Embryonic facial prominence (tissue), 1 donor: ENCODE data around the gene CDH26.

Source experiments
- DNase-seq: peaks from one replicate; pipeline ENCODE4 v3.0.0-alpha.2; 2016; ENCODE audit errors: extremely low spot score

CDH26 gene

GRCh38 chr20:59958123-59958522 lies at the start of gene CDH26:
Gene CDH26 (plus strand): TSS chr20:59958423. CDS start chr20:59958727, 304 bp downstream.
- no peak for DNase-seq

- no peak for DNase-seq
Observed at GRCh38 chr20:59908855-59909254, 49.4 kb upstream of the CDH26 start.

DNA sequence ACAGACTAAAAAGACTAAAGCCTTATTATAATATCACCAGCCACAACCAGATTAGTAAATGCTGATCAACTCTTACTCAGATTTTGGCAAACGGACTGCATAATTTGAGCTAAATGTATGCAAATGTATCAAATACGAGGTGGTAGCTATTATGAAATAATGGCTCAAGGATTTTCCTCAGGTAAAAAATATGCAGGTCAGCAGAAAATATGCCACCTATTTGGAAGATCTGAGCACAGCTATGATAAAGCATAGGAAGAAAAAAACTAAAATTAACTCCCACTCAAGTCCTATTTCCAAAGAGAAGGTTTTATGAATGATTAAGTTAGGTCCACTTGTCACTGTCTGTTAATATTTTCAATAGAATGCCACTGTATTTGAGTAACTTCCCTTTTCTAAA lies 47.2 kb upstream of the CDH26 start:
- DNase-seq = no peak

- no peak for DNase-seq
Observed at GRCh38 chr20:59912609-59913008, 45.6 kb upstream of the CDH26 start.

- DNase-seq = no peak
Observed at GRCh38 chr20:59920944-59921343, 37.3 kb upstream of the CDH26 start.

DNA sequence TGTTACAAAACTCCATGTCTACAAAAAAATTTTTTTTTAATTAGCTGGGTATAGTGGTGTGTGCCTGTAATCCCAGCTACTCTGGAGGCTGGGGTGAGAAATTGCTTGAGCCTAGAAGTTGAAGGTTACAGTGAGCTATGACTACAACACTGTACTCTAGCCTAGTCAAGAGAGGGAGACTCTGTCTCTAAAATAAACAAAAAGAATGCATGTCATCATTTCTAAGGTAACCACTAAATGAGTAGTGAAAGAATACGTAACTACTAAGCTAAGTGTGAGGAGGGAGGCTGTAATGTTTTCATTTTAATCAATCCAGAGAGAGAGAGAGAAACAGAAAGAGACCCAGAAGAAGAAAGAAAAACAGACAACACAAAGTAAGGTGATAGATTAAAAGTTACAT lies 34.7 kb upstream of the CDH26 start:
- no peak for DNase-seq

DNA sequence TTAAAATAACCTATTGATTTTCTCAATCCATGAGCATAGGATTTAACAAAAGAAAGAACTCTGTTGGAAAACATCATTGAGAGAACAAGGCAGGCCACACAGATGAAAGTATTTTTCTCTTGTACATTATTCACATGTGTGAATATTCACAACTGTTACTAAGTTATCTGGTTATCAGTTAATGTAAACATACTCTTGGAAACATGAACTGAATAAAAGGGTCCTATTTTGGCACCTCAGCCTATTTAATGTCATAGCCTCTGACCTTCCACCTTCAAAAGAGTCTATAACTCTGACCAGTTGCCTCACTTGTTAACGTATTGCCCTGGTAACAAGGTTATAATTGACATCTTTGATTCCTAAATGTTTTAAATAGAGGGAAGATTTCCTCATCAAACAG lies 32.9 kb upstream of the CDH26 start:
- no peak for DNase-seq

- DNase-seq = no peak
Observed at GRCh38 chr20:59925899-59926298, 32.3 kb upstream of the CDH26 start.

DNA sequence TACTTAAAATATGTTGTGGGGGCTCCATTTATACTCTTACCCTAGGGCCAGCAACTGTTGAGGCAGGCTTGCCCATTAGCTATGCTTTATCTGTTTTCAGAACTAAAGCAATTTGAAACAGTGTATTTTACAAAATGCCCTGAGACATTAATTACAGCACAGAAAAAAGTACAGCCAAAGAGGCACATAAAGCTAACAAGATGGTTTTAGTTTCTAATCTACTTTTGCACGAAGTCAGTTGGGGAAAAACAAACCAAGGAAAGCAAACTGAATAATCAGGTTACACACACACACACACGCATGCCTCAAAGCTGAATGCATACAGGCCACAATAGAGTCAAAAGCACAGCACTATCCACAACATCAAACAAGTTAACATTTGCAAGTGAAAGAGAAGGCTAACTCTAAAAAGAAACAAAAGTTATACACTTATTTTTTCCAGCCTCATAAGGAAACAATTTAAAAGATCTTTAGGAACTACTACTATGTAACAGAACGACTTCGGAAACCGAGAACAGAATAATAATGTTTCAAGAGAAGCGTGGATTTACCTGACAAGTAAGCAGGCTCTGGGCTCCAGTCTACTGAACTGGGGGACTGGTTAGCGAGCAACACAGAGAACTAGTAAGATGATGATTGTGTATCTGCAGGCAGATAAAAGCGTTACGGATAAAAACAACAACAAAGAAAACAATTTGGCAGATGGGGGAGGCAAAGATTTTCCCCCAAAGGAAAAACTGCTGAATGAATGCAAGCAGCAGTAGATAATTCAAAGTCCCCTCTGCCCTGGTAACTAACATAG lies 26.5 kb upstream of the CDH26 start:
- no peak for DNase-seq

DNA sequence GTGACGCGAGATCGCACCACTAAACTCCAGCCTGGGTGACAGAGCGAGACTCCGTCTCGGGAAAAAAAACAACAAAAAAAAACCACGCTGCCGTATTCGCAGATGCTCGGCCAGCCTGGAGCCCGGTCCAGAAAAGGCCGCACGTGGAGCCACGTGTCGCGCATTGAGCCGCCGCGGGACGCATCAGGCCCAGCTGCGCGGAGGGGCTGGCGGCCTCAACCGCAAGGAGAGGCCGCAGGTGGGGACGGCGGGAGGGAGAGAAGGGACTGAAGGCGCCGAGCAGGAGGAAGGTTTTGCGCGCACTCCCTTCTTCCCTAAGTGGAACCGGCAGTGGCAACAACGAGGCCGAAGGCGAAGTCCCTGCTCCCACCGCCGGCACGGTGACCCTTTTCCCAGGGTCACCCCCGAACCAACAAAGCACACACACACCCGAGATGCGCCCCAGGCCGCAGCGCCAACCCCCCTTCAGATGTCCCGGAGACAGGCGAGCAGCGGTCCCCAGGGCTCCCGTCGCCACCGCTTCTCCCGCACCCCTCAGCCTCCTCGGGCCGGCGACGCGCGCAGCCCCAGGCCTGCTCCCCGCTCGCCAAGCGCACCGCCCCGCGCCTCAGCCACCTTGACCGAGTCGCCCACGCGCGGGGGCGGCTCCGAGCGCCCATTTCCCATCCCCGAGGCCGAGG lies 25.5 kb upstream of the CDH26 start:
- DNase-seq = no peak

DNA sequence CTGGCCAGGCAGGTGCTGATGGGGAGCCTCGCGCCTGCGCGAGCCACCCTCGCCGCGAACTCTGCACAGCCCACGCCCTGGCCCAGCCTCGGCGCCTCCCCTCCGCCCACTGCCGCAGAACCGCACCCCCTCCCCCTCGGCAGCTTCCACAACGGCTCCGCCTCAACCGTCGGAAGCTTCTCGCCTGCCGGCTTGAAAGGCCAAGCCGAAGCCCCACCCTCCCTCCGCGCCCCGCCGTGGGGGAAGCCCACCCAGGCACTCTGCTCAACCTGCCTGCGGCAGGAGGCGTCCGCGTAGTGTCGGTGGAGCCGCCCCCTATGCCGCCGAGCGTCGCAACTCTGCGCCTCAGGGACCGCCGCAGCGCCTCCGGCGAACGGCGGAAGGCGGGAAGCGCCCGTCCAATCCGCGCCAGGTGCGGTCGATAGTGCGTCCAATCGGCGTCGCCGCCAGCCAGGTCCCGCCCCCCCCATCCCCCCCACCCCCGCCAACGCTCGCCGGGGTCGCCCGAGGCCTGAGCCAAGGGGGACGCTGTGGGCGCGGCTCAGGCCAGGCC lies 24.9 kb upstream of the CDH26 start, which contains the start of gene SYCP2:
Gene SYCP2, minus strand, starts transcription at position 342 of the 553 bp plus-strand sequence. CDS start 11,224 bp downstream, outside the sequence.
- no peak for DNase-seq

GRCh38 chr20:59933849-59934585 lies 24.2 kb upstream of the CDH26 start:
- DNase-seq = no peak

- no peak for DNase-seq
Observed at GRCh38 chr20:59935457-59936185, 22.6 kb upstream of the CDH26 start.

- no peak for DNase-seq
Observed at GRCh38 chr20:59936409-59936808, 21.8 kb upstream of the CDH26 start.

DNA sequence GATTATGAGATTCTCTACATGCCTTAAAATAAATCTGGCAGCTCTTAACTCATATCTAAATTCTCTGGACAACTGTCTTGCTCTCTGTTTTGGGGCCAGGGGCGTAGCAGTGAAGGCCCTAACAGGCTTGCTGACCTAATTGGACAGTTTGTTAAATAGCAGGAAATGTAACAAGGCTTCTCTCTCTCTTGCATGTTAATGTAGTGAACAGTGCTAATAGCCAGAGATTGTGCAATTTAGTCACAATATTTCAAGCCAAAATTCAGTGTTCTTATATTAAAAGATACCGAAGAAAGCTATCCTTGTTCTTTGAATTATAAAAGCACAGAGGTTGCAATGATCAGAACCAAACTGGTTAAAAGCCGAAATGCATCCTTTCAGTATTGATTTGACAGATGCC lies 21.1 kb upstream of the CDH26 start:
- DNase-seq = no peak

DNA sequence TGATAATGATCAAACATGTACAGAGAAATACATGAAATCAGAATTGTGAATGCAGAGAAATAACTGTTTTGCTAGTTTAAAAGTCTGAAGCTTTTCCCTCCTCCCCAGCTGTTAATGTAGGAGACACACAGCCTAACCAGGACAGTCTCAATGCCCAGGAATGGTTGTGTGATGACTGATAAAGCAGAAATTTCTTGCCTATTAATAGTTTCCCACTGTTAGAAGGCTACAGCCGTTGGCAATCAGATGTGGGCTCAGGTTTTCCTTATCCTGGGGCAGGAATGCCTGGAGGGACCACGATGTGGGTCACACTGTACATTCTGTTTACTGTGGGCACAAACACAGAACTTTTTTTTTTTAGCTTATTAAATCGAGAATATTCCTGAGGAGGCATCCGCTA lies 20.0 kb upstream of the CDH26 start:
- DNase-seq = no peak

GRCh38 chr20:59938696-59939051 lies 19.5 kb upstream of the CDH26 start:
- DNase-seq = no peak

DNA sequence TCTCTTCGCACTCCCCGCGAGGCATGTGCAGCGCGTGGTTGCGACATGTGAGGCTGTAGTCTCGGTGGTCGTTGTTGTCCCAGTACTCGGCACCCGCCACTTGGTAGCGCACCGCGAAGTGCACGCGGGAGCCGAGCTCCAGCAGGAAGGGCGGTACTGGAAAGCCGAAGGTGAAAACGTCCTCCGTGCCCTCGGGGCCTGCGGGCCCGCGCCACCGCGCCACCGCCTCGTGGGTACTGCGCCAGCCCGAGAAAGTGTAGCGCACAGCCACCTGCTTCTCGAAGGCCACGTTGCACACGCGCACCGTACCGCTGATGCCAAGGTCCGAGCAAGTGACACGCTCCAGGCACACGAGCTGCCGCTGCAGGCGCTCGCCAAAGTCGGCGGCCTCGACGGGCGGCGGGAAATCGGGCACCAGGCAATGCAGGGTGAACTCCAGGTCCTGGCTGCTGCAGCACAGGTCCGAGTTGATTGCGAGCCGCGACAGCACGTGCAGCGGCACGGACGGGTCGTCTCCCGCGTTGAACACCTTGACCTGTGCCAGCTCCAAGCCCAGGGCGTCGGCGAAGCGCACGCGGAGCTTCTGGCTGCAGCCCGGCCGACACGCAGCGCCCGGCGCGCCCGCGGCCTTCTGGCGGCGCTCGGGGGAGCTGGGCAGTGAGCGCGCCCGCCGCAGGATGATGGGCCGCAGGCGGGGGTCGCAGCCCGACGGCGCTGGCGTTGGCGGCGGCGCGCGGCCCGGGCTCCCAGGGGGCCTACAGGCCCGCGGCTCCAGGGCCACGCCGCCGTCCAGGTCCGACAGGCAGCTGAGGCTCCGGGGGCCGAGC lies 19.0 kb upstream of the CDH26 start:
- DNase-seq = no peak

DNA sequence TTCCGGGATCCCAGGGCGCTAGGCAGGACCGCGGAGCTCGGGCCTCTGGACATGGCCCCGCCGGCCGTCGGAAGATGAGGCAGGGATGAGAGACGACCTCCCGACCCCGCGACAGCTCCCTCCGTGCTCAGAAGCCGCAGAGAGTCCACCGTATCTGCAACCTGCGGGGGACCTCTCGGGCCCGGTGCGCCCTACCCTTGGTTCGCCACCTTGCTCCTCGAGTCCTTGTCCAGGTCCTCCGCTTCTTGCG lies 18.4 kb upstream of the CDH26 start:
- no peak for DNase-seq

GRCh38 chr20:59940129-59940955 lies 17.9 kb upstream of the CDH26 start, which contains the start of the genes FAM217B and PPP1R3D:
Gene FAM217B (plus strand): TSS chr20:59940389. CDS start chr20:59943944, 3,555 bp downstream.
Gene PPP1R3D (minus strand): TSS chr20:59940305. CDS start chr20:59939931, 374 bp downstream.
- peak; percentile 82 for DNase-seq
